Lung microvascular endothelial cell (primary cell): ENCODE measurements around the gene ZNF302. TPM values are rescaled to one million over a fixed set of nuclear protein-coding genes. Genes with fewer than 3 reads are reported as not detected.

Experiments
- DNase-seq, 2 donors: peaks; one replicate each; pipeline versions ENCODE4 v3.0.0 to v3.0.0-alpha.2; 2010; ENCODE audit warnings: low read depth in 2 of 2
- total RNA-seq: library from RNA; depleted of rRNA; stranded (reverse); fragments of >200 nt; gene quantifications from 2 replicates; pipeline ENCODE4 v1.2.1, GENCODE V29; 2014

The ZNF302 gene
- total RNA-seq, 1 donor from 2014 or later = 11.9 TPM

DNA sequence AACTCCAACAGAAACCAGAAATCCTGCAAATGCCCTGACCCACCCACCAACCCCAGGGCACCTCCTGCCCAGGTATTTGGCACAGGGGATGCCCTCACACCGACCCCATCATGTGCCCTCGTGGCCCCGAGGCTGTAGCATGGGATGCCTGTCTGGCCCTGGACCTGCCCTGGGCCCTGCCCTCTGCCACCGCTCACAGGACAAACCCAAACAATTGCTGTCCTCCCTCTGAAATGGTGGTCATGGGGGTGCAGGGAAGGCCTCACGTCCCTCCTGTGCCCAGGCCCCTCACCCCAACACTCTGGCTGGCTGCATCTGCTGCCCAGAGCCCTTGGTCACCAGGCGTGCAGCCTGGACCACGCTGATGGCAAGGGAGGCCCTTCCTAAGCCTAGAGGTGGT is 54.5 kb downstream of the ZNF302 start:
- DNase-seq = no peak

GRCh38 chr19:34732612-34733211 is 55.2 kb downstream of the ZNF302 start:
- DNase-seq = no peak

DNA sequence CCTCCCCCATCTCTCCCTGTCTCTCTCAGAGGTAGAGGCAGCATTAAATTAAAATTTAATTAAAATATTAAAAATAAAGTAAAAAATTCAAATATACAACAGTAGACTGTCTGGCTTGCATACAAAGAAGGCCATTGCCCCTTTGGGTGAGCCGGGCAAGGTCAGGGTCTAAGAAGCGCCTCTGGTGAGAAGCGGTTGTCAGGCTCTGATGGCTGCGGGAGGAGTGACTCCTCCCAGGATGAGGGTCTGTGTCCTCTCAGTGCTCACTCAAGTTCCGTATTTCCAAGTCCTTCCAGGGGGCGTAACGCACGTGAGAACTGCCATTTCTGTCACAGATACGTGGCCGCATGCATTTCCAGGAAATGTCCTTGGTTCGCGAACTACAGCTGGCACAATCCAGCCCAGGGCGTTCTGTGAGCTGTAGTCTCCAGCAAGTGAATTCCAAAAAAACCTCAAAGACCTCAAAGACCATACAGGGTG is 55.8 kb downstream of the ZNF302 start:
- peak in 1 of 2 donors; percentile 81 for DNase-seq

DNA sequence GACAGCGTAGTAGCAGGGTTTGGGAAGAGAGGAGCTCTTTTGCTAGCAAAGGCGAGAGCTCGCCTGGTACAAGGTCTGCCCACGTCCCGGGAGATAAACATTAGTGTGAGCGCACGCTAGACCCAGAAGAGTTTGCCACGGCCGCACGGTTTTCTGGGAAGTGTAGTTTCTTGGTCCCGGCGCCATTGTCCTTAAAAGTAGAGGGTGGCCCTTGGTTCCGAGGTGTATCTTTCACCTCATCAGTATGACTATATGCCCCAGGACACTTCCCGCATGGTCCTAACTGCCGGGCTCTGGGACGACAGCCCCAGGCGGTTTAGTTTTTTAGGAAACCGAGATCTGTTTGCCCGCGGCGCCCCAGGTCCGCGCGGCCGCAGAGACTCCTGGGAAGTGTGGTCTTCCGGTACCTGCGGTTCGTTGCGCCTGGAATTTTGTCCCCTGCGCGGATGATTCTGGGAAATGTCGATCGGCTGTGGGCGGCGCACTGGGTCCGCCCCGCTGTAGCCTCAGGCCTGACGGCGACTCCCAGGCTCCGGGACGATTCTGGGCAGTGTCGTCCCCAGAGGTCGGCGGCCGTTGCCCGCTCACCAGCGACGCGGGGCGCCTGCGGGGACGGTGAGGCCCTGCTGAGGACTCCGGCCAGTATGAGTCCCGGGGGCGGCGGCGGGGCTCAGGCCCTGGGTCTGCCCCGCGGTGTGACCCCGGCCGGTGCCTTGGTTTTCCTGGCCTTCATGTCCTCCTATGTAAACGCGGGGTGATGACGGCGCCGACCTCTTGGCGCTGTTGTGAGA is 56.5 kb downstream of the ZNF302 start, which contains the start of gene ZNF181:
Gene ZNF181 (plus strand): TSS at position 498 of the 791 bp plus-strand sequence. CDS start 795 bp downstream, outside the sequence.
- DNase-seq = peak; percentile 89 to 94

DNA sequence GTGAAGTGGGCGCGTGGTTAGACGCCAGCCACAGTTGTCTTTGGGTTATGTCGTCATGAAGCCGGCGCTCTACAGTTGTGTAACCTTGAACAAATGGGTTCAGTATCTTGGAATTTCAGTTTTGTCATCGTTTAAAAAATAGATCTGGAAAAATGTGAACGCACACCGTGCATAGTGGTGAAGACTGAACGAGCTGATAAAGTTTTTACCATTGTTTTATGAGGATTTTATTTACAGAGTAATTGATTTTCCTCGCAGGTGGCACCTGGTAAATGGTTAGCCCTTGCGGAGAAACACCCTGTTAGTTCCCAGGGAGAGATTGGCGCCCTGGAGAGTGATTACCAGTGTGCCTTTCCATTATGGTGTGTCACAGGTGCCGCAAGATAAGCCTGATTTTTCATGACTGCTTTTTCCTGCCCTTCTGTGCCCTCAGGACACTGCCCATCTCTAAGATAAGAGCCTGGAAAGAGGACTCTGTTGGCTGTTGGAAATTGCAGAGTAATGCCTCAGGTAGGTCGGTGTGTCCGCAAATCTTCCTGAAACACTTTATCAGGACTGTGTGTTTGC is 57.1 kb downstream of the ZNF302 start:
- peak; percentile 86 to 89 for DNase-seq

Other genes with a start within 250 kb of the ZNF302 start
- 70.0 and 92.3 TPM in 2 replicates for gene UBA2, start 249.3 kb upstream of the ZNF302 start, total RNA-seq
- 22.2 and 48.0 TPM in 2 replicates for gene WTIP, start 195.9 kb upstream of the ZNF302 start, total RNA-seq
- gene SCGB2B2, start 519 bp upstream of the ZNF302 start, total RNA-seq = not detected in 2 replicates
- 10.5 and 19.0 TPM in 2 replicates for gene ZNF181, start 56.6 kb downstream of the ZNF302 start, total RNA-seq
- gene ZNF599, start 95.5 kb downstream of the ZNF302 start, total RNA-seq = 3.3 and 4.6 TPM in 2 replicates
- gene ZNF30, start 249.2 kb downstream of the ZNF302 start, total RNA-seq = 3.9 and 4.4 TPM in 2 replicates